ENCODE results near the gene IQGAP1. TPM values are rescaled to one million over a fixed set of nuclear protein-coding genes. Genes with fewer than 3 reads are reported as not detected.
"Not testable (repeated sequence)": the region's sequence is repeated elsewhere in the genome, so short reads cannot be mapped to it uniquely, and the experiment has no call there.

IQGAP1 gene
- total RNA-seq, 1 experiment from 2014 or later = 72.4 TPM

DNA sequence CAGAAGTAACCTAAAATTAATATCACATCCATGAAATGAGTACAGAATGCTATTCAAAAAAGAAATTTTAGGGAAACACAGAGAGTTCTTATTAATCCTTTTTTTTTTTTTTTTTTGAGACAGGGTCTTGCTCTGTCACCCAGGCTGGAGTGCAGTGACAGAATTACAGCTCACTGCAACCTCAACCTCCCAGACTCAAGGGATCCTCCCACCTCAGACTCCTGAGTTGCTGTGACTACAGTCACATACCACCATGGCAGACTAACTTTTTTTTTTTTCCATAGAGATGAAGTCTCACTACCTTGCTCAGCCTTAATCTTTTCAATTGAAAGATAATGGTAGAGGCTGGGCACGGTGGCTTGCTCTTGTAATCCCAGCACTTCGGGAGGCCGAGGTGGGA is 135.3 kb downstream of the IQGAP1 start:
- Mint-ChIP-seq H3K9me3 (no peaks in the 10 kb centered on the region), H3K27ac (no peak overlapping the region), H3K4me1 (no peaks in the 10 kb centered on the region), H3K36me3 (ENCODE audit: insufficient read depth in 1 of 3, low read depth in 3 of 3) (no peaks in the 10 kb centered on the region), H3K27me3 (ENCODE audit: low read depth) (peaks cover 17% of the 10 kb centered on the region), H3K4me3 (no peak overlapping the region)
- no peak overlapping the region for H3K27ac ChIP-seq (ENCODE audit: insufficient read length, low read depth, low read length)
- H3K27me3 ChIP-seq (ENCODE audit: insufficient read depth, low read length) = no peaks in the 10 kb centered on the region
- no peak overlapping the region for H3K4me2 ChIP-seq (ENCODE audit: insufficient read depth, insufficient read length, low read length)
- no peak for DNase-seq
- no peak overlapping the region for H4K8ac ChIP-seq (replicated peaks; ENCODE audit: insufficient read length, low read depth, low read length)
- no peaks in the 10 kb centered on the region for H3K9me3 ChIP-seq (ENCODE audit: control insufficient read depth, low read depth, low read length)
- no peaks in the 10 kb centered on the region for H3K79me1 ChIP-seq (ENCODE audit: insufficient read depth, low read depth, low read length, poor library complexity, severe bottlenecking)
- H3K23me2 ChIP-seq (ENCODE audit: insufficient read length, low read depth, low read length, poor library complexity, severe bottlenecking) = no peaks in the 10 kb centered on the region
- H2BK20ac ChIP-seq (ENCODE audit: low read depth, low read length, poor library complexity, severe bottlenecking) = no peak overlapping the region
- H2BK5ac ChIP-seq (ENCODE audit: insufficient read length, low read length) = no peak overlapping the region
- TF ChIP-seq, protein P1, sequence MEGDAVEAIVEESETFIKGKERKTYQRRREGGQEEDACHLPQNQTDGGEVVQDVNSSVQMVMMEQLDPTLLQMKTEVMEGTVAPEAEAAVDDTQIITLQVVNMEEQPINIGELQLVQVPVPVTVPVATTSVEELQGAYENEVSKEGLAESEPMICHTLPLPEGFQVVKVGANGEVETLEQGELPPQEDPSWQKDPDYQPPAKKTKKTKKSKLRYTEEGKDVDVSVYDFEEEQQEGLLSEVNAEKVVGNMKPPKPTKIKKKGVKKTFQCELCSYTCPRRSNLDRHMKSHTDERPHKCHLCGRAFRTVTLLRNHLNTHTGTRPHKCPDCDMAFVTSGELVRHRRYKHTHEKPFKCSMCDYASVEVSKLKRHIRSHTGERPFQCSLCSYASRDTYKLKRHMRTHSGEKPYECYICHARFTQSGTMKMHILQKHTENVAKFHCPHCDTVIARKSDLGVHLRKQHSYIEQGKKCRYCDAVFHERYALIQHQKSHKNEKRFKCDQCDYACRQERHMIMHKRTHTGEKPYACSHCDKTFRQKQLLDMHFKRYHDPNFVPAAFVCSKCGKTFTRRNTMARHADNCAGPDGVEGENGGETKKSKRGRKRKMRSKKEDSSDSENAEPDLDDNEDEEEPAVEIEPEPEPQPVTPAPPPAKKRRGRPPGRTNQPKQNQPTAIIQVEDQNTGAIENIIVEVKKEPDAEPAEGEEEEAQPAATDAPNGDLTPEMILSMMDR (conservative IDR thresholded peaks at IDR 0.05) = no peak
- H4K91ac ChIP-seq (ENCODE audit: insufficient read length, low read depth, low read length) = no peak overlapping the region
- H3K4ac ChIP-seq (ENCODE audit: low read depth, low read length) = no peak overlapping the region
- no peak overlapping the region for H4K5ac ChIP-seq (ENCODE audit: insufficient read length, low read depth, low read length)
- H2AK5ac ChIP-seq (ENCODE audit: insufficient read length, low read length) = no peak overlapping the region
- no peak overlapping the region for H3K14ac ChIP-seq (ENCODE audit: insufficient read depth, low read length)
- H4K20me1 ChIP-seq (ENCODE audit: control insufficient read depth, insufficient read depth, insufficient read length) = no peaks in the 10 kb centered on the region
- H2BK15ac ChIP-seq (ENCODE audit: low read depth, low read length) = no peak overlapping the region
- H3K79me2 ChIP-seq (ENCODE audit: insufficient read depth, low read length) = no peaks in the 10 kb centered on the region
- no peak overlapping the region for H2BK12ac ChIP-seq (ENCODE audit: insufficient read length, low read depth, low read length)
- no peak overlapping the region for H3T11ph ChIP-seq (ENCODE audit: low read length)
- no peak overlapping the region for H3K56ac ChIP-seq (ENCODE audit: insufficient read length, low read depth, low read length)
- H3K18ac ChIP-seq (ENCODE audit: insufficient read length, low read depth, low read length) = no peak overlapping the region
- H2BK120ac ChIP-seq (ENCODE audit: low read depth, low read length, poor library complexity, severe bottlenecking) = no peak overlapping the region
- WGBS (ENCODE audit: extremely low coverage, insufficient read length, low lambda C conversion rate) = no CpG with 5 or more reads among the region's 3 CpGs
- H2AFZ ChIP-seq (ENCODE audit: low read length) = no peak overlapping the region
- H3K4me1 ChIP-seq (ENCODE audit: insufficient read depth, low read length) = no peaks in the 10 kb centered on the region
- H3K23ac ChIP-seq (ENCODE audit: insufficient read length, low read depth, low read length) = no peak overlapping the region
- no peak overlapping the region for H3K9ac ChIP-seq (ENCODE audit: extremely low read depth, insufficient read length, low read length)

DNA sequence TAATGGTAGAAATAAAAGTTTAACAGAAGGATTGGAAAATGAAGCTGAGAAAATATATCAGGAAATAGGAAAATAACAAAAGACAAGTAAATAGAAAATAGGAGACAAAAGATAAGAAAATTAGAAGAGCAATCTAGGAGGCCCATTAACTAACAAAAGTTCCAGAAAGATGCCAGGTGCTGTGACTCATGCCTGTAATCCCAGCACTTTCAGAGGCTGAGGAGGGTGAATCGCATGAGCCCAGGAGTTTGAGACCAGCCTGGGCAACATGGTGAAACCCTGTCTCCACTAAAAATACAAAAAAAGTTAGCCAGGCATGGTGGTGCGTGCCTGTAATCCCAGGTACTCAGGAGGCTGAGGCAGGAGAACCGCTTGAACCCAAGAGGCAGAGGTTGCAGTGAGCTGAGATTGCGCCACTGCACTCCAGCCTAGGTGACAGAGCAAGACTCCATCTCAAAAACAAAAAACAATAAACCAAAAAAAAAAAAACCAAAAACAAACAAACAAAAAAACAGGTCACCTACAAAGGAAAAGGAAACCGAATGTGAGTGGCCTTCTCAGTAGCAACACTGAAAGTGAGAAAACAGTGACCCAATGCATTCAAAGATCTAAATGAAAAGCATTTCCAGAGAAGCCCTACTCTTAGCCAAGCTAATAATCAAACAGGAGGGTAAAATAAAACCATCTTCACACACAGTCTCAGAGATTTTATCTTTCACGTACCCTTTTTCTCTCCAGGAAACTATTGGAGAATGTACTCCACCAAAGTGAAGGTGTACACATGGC is 136.2 kb downstream of the IQGAP1 start:
- H4K5ac ChIP-seq (ENCODE audit: insufficient read length, low read depth, low read length); H2BK120ac ChIP-seq (ENCODE audit: low read depth, low read length, poor library complexity, severe bottlenecking); H3K23ac ChIP-seq (ENCODE audit: insufficient read length, low read depth, low read length); H3K9me3 Mint-ChIP-seq; H3K36me3 Mint-ChIP-seq (ENCODE audit: insufficient read depth in 1 of 3, low read depth in 3 of 3); H2AK5ac ChIP-seq (ENCODE audit: insufficient read length, low read length); H2BK12ac ChIP-seq (ENCODE audit: insufficient read length, low read depth, low read length); H2AFZ ChIP-seq (ENCODE audit: low read length); H3K9me3 ChIP-seq (ENCODE audit: control insufficient read depth, low read depth, low read length); H3K4me1 Mint-ChIP-seq; H3K4ac ChIP-seq (ENCODE audit: low read depth, low read length); H4K8ac ChIP-seq (replicated peaks; ENCODE audit: insufficient read length, low read depth, low read length); H3K27me3 ChIP-seq (ENCODE audit: insufficient read depth, low read length); H2BK20ac ChIP-seq (ENCODE audit: low read depth, low read length, poor library complexity, severe bottlenecking); H3K23me2 ChIP-seq (ENCODE audit: insufficient read length, low read depth, low read length, poor library complexity, severe bottlenecking); H2BK5ac ChIP-seq (ENCODE audit: insufficient read length, low read length); DNase-seq; H3K14ac ChIP-seq (ENCODE audit: insufficient read depth, low read length); H3K4me1 ChIP-seq (ENCODE audit: insufficient read depth, low read length); H3K79me1 ChIP-seq (ENCODE audit: insufficient read depth, low read depth, low read length, poor library complexity, severe bottlenecking); H3K27ac ChIP-seq (ENCODE audit: insufficient read length, low read depth, low read length); H3T11ph ChIP-seq (ENCODE audit: low read length); H2BK15ac ChIP-seq (ENCODE audit: low read depth, low read length); H4K91ac ChIP-seq (ENCODE audit: insufficient read length, low read depth, low read length); H3K4me3 Mint-ChIP-seq; H3K56ac ChIP-seq (ENCODE audit: insufficient read length, low read depth, low read length); H3K4me2 ChIP-seq (ENCODE audit: insufficient read depth, insufficient read length, low read length); H4K20me1 ChIP-seq (ENCODE audit: control insufficient read depth, insufficient read depth, insufficient read length); H3K79me2 ChIP-seq (ENCODE audit: insufficient read depth, low read length); H3K18ac ChIP-seq (ENCODE audit: insufficient read length, low read depth, low read length); H3K9ac ChIP-seq (ENCODE audit: extremely low read depth, insufficient read length, low read length): not testable (repeated sequence)
- WGBS (ENCODE audit: extremely low coverage, insufficient read length, low lambda C conversion rate) = no CpG with 5 or more reads among the region's 6 CpGs
- peaks cover 25% of the 10 kb centered on the region for H3K27me3 Mint-ChIP-seq (ENCODE audit: low read depth)
- peak overlapping the region in 1 of 3 experiments; percentile 20; a peak in 1 of 7 replicates for H3K27ac Mint-ChIP-seq

Data from H9 (cell line).